Loucy (cell line): Measurements from ENCODE around the gene TTBK1.

Experiments used
- H2AFZ ChIP-seq: fragments of 200-600 bp; sonication (generic); 2 replicates; pipeline ENCODE4 v1.6.0; 2016; ENCODE audit warnings: antibody characterized with exemption, mild to moderate bottlenecking, low read length, moderate library complexity
- H3F3A ChIP-seq: fragments of 200-600 bp; 2 replicates; pipeline ENCODE4 v1.6.0; 2016; ENCODE audit warnings: antibody characterized with exemption, low read depth, mild to moderate bottlenecking
- H3K27me3 ChIP-seq: fragments of 200-600 bp; sonication (generic); 2 replicates; pipeline ENCODE4 v1.6.1; 2014; ENCODE audit warnings: low read length, mild to moderate bottlenecking; ENCODE audit not compliant: insufficient read depth, poor library complexity, severe bottlenecking
- H3K36me3 ChIP-seq: fragments of 200-600 bp; sonication (generic); 2 replicates; pipeline ENCODE4 v1.6.1; 2016; ENCODE audit warnings: low read length; ENCODE audit not compliant: insufficient read depth
- H3K4me1 ChIP-seq: fragments of 200-600 bp; sonication (generic); 2 replicates; pipeline ENCODE4 v1.5.1; 2014; ENCODE audit warnings: low read length, mild to moderate bottlenecking; ENCODE audit not compliant: insufficient read depth, poor library complexity, severe bottlenecking
- H3K4me2 ChIP-seq: fragments of 200-600 bp; sonication (generic); 2 replicates; pipeline ENCODE4 v1.6.0; 2014; ENCODE audit warnings: antibody characterized with exemption, low read length, low read depth, mild to moderate bottlenecking; ENCODE audit not compliant: poor library complexity, severe bottlenecking
- H3K4me3 ChIP-seq: fragments of 200-600 bp; sonication (generic); 2 replicates; pipeline ENCODE4 v1.5.1; 2014; ENCODE audit warnings: low read length, mild to moderate bottlenecking, mixed read lengths; ENCODE audit not compliant: poor library complexity, severe bottlenecking
- H3K79me2 ChIP-seq: fragments of 200-600 bp; sonication (generic); 2 replicates; pipeline ENCODE4 v1.6.1; 2014; ENCODE audit warnings: low read length; ENCODE audit not compliant: insufficient read depth
- H3K9ac ChIP-seq: fragments of 200-600 bp; sonication (generic); 2 replicates; pipeline ENCODE4 v1.6.0; 2014; ENCODE audit warnings: mild to moderate bottlenecking, low read depth, low read length, moderate library complexity; ENCODE audit not compliant: poor library complexity, severe bottlenecking
- H3K9me2 ChIP-seq: fragments of 200-600 bp; sonication (generic); replicated peaks from 2 replicates; pipeline ENCODE4 v1.6.1; 2016; ENCODE audit warnings: low read depth, low read length, mixed read lengths
- H3K9me3 ChIP-seq: fragments of 200-600 bp; sonication (generic); 2 replicates; pipeline ENCODE4 v1.6.1; 2014; ENCODE audit warnings: mild to moderate bottlenecking, antibody characterized with exemption, low read length, low read depth; ENCODE audit not compliant: insufficient read depth
- H4K20me1 ChIP-seq: fragments of 200-600 bp; sonication (generic); 2 replicates; pipeline ENCODE4 v1.6.0; 2014; ENCODE audit warnings: antibody characterized with exemption, low read length, mild to moderate bottlenecking; ENCODE audit not compliant: insufficient read depth, poor library complexity, severe bottlenecking
- EZH2phosphoT487 ChIP-seq: fragments of 200-600 bp; IDR thresholded peaks from 2 replicates; pipeline ENCODE4 v1.6.1; 2018; ENCODE audit warnings: antibody characterized with exemption, mild to moderate bottlenecking, moderate library complexity, borderline replicate concordance
- TF ChIP-seq, protein P1 (sequence below): fragments of 200-600 bp; sonication (generic); conservative IDR thresholded peaks from 2 replicates; pipeline ENCODE4 v1.5.1; 2014; ENCODE audit warnings: mild to moderate bottlenecking, antibody characterized with exemption, low read length

TTBK1 gene

DNA sequence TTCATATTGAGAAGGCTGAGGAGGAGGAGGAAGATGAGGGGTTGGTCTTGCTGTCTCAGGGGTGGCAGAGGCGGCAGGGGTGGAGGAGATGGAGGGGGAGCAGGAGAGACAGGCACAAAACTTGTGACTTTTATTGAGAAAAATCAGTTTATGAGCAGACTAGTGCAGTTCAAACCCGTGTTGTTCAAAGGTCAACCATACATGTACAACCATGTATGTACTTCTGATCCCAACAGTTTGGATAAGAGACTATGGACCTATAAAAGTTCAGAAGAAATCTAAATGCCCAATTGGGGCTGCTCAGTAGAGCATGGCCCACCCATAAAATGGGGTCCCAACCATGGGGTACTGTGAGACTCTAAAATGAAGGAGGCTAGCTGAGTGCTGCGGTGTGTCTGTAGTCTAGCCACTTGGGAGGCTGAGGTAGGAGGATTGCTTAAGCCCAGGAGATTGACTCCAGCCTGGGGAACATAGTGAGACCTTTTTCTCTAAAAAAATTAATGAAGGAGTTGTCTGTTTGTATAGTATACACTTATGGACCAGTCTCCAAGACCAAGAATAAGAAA lies 47.1 kb downstream of the TTBK1 start:
- Histone ChIP-seq H3K36me3 (no peaks in the 10 kb centered on the region), H3K4me1 (no peaks in the 10 kb centered on the region), H3K9me2 (no peaks in the 10 kb centered on the region), H3K4me2 (no peak overlapping the region), H3K9ac (no peak overlapping the region), H2AFZ (no peak overlapping the region), H3K9me3 (no peaks in the 10 kb centered on the region), H3F3A (no peaks in the 10 kb centered on the region), H3K27me3 (no peaks in the 10 kb centered on the region), H4K20me1 (no peaks in the 10 kb centered on the region), H3K79me2 (no peaks in the 10 kb centered on the region), H3K4me3 (no peak overlapping the region)
- TF ChIP-seq, protein P1, sequence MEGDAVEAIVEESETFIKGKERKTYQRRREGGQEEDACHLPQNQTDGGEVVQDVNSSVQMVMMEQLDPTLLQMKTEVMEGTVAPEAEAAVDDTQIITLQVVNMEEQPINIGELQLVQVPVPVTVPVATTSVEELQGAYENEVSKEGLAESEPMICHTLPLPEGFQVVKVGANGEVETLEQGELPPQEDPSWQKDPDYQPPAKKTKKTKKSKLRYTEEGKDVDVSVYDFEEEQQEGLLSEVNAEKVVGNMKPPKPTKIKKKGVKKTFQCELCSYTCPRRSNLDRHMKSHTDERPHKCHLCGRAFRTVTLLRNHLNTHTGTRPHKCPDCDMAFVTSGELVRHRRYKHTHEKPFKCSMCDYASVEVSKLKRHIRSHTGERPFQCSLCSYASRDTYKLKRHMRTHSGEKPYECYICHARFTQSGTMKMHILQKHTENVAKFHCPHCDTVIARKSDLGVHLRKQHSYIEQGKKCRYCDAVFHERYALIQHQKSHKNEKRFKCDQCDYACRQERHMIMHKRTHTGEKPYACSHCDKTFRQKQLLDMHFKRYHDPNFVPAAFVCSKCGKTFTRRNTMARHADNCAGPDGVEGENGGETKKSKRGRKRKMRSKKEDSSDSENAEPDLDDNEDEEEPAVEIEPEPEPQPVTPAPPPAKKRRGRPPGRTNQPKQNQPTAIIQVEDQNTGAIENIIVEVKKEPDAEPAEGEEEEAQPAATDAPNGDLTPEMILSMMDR, result no peak
- no peak for TF ChIP-seq EZH2phosphoT487

DNA sequence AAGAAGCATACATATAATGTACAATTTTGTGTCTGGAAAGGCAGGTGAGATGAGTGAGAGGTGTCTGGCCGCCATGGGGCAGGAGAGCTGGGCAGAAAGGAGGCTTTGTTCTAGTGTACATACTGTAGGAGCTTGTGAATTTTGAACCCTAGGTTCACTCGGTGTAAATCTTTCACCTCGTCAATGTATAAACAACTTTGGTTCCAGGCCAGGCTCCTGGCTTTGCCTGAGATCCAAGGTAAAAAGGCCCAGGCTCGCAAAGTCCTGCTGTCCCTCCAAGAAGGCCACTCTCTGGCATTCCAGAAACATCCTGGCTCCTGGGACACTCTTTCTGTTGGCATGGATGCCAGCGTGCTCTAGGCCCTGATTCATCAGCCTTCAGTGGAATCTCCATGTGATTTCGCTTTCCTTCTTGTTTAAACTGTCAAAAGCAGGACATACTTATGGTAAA lies 47.6 kb downstream of the TTBK1 start:
- Histone ChIP-seq H4K20me1 (no peaks in the 10 kb centered on the region), H3K79me2 (no peaks in the 10 kb centered on the region), H3K9ac (no peak overlapping the region), H3F3A (no peaks in the 10 kb centered on the region), H3K4me3 (no peak overlapping the region), H3K27me3 (no peaks in the 10 kb centered on the region), H3K36me3 (no peaks in the 10 kb centered on the region), H3K4me2 (no peak overlapping the region), H2AFZ (no peak overlapping the region), H3K9me3 (no peaks in the 10 kb centered on the region), H3K4me1 (no peaks in the 10 kb centered on the region), H3K9me2 (no peaks in the 10 kb centered on the region)
- TF ChIP-seq, protein P1, result no peak
- no peak for TF ChIP-seq EZH2phosphoT487

DNA sequence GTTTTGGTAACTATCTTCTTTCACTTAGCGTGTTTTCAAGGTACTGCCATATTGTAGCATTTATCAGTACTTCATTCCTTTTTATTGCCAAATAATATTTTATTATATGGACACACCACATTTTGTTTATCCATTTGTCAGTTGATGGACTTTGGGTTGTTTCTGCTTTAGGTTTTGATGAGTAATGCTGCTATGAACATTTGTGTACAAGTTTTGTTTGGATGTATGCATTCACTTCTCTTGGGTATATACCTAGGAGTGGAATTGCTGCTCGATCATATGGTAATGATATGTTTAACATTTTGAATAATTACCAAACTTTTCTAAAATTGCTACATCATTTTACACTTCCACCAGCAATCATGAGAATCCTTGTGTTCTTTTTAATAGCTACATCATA lies 48.4 kb downstream of the TTBK1 start:
- H3K79me2 ChIP-seq, result no peaks in the 10 kb centered on the region
- H4K20me1 ChIP-seq, result no peaks in the 10 kb centered on the region
- H3K9me3 ChIP-seq, result no peaks in the 10 kb centered on the region
- no peaks in the 10 kb centered on the region for H3F3A ChIP-seq
- no peak overlapping the region for H2AFZ ChIP-seq
- no peaks in the 10 kb centered on the region for H3K27me3 ChIP-seq
- no peaks in the 10 kb centered on the region for H3K9me2 ChIP-seq
- H3K4me3 ChIP-seq, result no peak overlapping the region
- no peak overlapping the region for H3K9ac ChIP-seq
- H3K36me3 ChIP-seq, result no peaks in the 10 kb centered on the region
- no peaks in the 10 kb centered on the region for H3K4me1 ChIP-seq
- TF ChIP-seq, protein P1, result no peak
- no peak for TF ChIP-seq EZH2phosphoT487
- H3K4me2 ChIP-seq, result no peak overlapping the region
